Epidermal melanocyte (primary cell): Measurements from ENCODE around the gene DCXR.

Source experiments
- DNase-seq: peaks from one replicate; pipeline ENCODE4 v3.0.0; 2011; ENCODE audit warnings: low spot score; ENCODE audit not compliant: insufficient read length

Gene DCXR

GRCh38 chr17:82055023-82055964, 17.8 kb upstream of the DCXR start:
- no peak for DNase-seq

GRCh38 chr17:82054351-82055022, 17.0 kb upstream of the DCXR start:
- DNase-seq: no peak

- no peak for DNase-seq
Measured at GRCh38 chr17:82053556-82054263, 16.2 kb upstream of the DCXR start.

- no peak for DNase-seq
Measured at GRCh38 chr17:82053130-82053529, 15.6 kb upstream of the DCXR start.

- no peak for DNase-seq
Measured at GRCh38 chr17:82052638-82053059, 15.2 kb upstream of the DCXR start.

GRCh38 chr17:82051776-82052637, 14.5 kb upstream of the DCXR start, which contains the start of the genes GPS1 and RFNG:
Gene GPS1, plus strand, starts transcription at chr17:82051898. Its CDS starts 34 bp downstream, at chr17:82051932.
Gene RFNG, minus strand, starts transcription at chr17:82051811. Its CDS starts 45 bp downstream, at chr17:82051766.
- peak; percentile 88 for DNase-seq

- DNase-seq: no peak
Measured at GRCh38 chr17:82050761-82051641, 13.5 kb upstream of the DCXR start.

- DNase-seq: no peak
Measured at GRCh38 chr17:82050152-82050760, 12.8 kb upstream of the DCXR start.

GRCh38 chr17:82049521-82049971, 12.0 kb upstream of the DCXR start:
- DNase-seq: no peak

GRCh38 chr17:82049106-82049505, 11.6 kb upstream of the DCXR start:
- DNase-seq: no peak

- no peak for DNase-seq
Measured at GRCh38 chr17:82048571-82048971, 11.1 kb upstream of the DCXR start.

GRCh38 chr17:82047914-82048570, 10.5 kb upstream of the DCXR start:
- no peak for DNase-seq

- DNase-seq: no peak
Measured at GRCh38 chr17:82047379-82047778, 9.9 kb upstream of the DCXR start.

- no peak for DNase-seq
Measured at GRCh38 chr17:82046903-82047302, 9.4 kb upstream of the DCXR start.

GRCh38 chr17:82045936-82046484, 8.5 kb upstream of the DCXR start:
- DNase-seq: no peak

GRCh38 chr17:82043507-82043906, 6.0 kb upstream of the DCXR start:
- no peak for DNase-seq

GRCh38 chr17:82042649-82043048, 5.2 kb upstream of the DCXR start:
- DNase-seq: no peak

- DNase-seq: no peak
Measured at GRCh38 chr17:82041144-82041814, 3.8 kb upstream of the DCXR start.
